Fibroblast of the conjunctiva (primary cell): ENCODE measurements around the gene GTPBP4.

Experiments used
- DNase-seq: peaks from one replicate; pipeline ENCODE4 v3.0.0-alpha.2; 2010; ENCODE audit warnings: low read depth

The GTPBP4 gene

DNA sequence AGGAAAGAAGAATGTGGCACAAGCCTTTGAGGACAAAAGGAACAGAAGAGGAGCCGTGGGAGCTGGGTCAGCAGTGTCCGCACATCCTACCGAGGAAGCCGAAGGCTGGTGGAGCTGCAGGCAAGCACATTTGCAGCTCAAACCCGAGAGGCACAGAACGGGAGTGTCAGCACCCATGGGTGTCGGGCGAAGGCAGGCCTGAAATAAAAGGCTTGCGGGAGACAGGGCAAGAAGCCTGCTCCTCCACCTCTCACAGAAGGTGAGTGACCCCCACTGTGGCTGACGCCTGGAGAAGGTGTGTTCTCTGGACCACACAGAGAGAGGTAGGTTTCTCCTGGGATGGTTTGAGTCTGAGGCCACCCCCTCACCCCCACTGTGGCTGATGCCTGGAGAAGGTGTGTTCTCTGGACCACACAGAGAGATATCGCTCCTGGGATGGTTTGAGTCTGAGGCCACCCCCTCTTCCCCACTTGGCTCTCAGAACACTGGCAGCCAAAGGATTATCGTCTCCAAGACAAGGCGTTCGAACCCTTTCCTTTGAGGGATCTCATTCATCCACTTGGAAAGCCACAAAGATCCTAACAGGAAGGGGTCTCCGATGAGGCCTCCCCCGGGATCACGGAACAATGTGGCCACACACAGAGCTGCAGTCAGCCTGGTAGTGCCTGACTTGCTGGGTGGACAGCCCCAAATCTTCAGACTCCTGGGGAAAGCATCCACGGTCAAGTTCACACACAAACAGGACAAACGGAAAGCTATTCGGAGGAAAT lies 21.6 kb upstream of the GTPBP4 start:
- DNase-seq, result no peak

DNA sequence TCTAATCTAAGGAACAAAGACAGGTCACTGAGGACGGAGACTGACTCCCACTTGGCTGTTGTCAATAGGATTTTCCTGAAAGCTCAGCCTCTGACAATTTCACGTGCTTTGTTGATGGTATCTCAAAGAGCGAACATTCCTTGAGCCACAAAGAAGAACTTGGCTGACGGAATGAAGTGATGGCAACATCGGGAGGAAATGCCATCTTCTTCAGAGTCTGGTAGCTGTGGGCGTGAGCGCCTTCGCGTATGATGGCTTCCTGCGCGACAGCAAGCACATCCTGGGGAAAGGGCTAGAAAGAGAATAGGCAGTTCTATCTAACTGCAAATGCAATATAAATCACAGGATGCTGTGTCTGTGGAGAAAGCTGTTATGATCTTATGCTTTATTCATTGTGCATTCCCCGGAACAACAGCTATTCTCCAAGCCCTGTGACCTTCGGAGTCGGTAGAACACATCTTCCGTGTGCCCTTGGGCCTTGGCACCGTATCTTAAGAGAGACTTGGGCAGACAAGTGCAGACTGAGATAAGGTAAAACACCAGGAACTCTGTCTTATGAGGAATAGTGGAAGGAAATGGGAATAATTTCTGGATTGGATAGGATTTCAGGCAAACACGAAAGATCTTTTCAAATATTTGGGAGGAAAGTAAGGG lies 19.6 kb upstream of the GTPBP4 start:
- no peak for DNase-seq

DNA sequence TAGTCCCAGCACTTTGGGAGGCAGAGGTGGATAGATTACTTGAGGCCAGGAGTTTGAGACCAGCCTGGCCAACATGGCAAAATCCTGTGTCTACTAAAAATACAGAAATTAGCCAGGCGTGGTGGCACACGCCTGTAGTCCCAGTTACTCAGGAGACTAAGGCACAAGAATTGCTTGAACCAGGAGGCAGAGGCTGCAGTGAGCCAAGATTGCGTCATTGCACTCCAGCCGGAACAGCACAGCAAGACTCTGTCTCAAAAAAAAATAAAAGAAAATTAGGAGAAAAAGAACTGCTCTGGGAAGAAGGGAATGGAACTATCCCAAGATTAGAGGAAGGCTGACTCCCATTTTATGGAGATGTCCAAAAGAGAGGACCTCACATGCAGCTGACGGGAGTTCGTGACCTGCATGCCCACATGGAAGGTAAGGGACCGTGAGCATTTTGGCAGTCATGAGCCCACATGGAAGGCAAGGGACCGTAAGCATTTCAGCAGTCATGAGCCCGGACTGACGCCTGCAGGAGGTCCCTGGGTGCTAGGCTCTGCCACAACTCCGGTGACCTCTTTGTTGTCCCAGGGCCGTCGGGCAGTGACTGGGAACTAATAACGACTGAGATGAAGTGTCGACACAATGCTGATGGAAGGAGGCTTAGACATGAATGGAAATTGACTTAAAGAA lies 18.6 kb upstream of the GTPBP4 start:
- no peak for DNase-seq

DNA sequence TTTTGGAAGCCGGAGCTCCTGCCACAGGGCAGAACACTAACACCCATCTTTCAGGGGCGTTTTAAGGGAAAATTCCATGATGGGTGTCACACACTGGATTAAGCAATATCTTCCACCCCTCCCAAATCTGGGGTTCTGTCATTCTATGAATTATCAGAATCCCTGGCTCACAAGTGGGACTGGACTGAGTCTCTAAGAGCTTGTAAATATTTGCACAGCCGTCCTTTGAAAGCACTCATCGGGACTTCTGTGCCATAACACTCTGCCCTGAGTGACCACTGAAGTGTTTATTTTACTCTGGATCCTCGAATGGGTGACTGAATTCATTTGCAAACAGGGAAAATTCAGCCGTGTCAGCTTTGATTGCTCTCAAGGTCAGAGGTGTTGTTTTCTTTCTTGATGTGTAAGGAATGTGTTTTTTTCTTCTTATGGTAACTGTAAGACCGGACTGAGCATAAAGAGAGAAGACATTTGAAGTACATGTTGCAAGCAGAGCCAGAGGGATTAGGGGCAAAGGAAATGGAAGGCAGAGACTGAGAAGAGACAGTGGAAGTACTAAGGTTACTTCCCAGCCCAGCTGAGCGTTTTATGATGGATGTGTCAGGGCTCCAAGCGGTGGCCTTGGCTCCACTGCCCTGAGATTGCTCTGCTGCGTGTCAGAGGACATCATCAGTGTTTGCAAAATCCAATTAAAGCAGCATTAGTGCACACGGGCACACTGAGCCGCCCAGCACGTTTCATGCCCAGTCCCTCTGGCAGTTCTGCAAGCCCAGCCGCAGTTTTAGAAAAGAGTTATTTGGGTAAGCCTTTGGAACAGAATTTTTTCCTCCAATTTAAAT lies 17.7 kb upstream of the GTPBP4 start:
- no peak for DNase-seq

DNA sequence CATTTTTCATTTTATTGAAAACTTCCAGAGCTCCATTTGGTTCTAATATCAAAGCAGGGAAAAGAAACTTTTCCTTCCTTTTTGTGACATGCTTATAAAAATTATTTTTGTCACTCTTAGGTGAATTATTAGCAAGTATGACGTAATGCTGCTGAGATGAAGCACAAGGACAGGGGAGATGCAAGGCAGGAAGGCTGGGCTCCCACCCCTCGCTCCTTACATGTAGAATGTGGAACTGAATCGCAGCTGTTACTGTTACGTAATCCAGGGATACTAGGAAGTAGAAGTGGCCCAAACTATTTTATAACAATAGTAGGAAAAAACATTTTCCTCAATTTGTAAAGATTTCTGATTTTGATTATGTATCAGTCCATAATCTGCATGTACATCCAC lies 17.1 kb upstream of the GTPBP4 start:
- DNase-seq, result no peak

DNA sequence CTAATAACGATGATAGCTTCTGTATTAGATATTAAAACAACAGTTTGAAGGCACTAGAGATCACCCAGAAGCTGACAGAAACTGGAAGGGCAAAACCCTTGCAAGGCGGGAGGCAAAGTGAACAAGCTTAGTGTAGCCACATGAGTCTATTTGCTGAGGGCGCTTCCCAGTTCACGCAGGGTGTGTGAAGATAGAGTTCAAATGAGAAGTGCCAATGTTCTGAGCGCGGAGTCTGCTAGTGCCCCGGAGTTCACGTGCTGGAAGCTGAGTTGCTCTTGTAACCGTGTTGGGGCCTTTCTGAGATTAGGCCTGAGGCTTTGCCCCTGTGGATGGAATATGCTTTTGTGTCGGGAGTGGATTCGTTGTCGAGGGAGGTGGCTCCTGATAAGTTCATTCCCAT lies 16.6 kb upstream of the GTPBP4 start:
- DNase-seq, result no peak

DNA sequence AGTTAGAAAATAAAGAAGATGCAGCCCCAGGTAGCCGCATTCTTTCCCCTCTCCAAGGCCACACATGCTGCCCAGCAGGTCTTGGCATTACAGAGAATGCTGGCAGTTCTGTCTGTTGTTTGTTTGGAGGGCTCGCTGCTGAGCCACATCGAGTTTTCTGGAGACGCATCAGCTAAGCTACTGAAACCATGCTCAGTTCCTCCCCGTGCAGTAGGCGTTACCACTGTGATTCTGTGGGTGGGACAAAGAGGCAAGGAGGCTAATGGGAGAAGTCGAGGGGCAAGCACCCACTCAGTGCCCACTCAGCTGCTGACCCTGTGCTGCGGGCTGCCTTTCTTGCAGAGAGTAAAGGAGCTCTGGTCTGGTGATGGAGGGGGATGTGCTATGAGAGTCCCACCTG lies 15.5 kb upstream of the GTPBP4 start:
- DNase-seq, result no peak

DNA sequence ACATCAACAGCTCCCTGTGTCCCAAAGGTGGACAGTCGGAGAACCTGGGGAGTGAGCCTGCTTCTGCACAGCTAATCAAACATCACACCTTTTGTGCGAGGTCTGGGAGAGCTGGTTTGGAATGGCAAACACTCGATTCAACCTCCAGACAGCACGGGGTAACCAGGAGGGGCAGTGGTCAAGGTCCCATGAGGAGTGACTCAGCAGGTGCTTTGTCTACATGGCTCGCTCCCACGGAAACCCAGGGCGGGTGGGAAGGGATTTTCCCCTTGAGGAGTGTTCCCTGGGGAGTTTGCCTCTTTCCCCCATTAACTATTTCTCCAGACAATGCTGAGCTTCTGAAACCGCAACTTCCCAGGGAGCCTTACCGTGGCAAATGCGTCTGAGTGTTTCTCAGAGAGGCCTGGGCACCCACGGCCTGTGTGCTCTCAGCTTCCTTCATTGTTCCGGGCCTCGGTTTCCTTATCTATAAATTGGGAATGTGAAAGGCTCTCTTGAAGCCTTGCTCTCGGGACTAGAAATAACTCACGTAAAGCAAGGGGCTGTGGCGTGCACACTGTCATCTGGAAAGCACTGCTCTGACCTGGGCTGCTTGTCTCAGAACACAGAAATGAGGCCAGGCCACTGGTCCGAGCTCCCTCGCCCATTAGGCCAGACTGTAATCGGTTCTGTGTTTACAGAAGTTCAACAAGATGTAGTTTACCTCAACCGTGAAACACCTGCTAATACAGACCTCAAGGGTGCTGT lies 14.0 kb upstream of the GTPBP4 start:
- no peak for DNase-seq

DNA sequence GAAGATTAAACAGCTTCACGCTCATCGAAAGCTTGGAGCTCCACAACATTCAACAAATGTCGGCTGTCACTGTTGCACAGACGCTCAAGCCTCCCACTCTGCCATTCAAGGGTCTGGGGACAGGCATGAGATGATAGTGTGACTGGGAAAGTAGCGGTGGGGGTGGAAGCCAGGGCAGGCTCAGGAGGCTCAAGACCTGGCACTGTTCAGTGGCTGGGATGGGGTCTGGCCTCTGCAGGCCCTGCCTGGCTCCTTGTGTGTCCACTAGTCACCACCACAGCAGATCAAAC lies 13.5 kb upstream of the GTPBP4 start:
- no peak for DNase-seq

DNA sequence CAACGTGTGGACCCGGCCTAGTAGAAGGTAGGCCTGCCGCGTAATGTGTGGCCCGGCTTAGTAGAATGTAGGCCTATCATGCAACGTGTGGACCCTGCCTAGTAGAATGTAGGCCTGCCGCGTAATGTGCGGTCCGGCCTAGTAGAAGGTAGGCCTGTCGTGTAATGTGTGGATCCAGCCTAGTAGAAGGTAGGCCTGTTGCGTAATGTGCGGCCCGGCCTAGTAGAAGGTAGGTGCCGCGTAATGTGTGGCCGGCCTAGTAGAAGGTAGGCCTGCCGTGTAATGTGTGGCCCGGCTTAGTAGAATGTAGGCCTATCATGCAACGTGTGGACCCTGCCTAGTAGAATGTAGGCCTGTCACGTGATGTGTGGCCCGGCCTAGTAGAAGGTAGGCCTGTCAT lies 11.9 kb upstream of the GTPBP4 start:
- DNase-seq, result no peak

DNA sequence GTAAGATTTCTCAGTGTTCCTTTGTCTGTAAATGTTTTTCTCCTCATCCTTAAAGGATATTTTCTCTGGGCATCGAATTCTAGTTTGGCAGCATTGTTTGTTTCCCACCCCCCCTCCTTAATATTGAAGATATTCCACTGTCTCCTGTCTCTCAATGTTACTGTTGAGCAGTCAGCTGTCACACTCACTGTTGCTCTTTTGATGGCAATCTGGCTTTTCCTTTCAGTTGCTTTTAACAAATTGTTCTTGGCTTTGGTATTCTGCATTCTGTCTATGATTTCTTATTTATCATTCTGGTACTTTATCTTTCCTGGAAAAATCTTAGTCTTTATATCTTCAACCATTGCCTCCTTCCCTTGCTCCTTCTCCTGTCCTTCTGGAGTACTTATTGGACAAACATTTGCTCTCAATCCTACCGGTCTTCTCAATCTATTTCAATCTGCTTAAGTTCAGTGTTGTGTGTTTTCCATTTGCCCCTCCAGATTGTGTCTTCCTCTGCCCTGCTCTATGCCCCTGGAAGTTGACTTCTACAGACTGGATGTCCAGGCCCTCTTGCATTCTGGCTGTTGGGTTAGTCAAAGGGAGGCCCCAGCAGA lies 9.3 kb upstream of the GTPBP4 start:
- no peak for DNase-seq

DNA sequence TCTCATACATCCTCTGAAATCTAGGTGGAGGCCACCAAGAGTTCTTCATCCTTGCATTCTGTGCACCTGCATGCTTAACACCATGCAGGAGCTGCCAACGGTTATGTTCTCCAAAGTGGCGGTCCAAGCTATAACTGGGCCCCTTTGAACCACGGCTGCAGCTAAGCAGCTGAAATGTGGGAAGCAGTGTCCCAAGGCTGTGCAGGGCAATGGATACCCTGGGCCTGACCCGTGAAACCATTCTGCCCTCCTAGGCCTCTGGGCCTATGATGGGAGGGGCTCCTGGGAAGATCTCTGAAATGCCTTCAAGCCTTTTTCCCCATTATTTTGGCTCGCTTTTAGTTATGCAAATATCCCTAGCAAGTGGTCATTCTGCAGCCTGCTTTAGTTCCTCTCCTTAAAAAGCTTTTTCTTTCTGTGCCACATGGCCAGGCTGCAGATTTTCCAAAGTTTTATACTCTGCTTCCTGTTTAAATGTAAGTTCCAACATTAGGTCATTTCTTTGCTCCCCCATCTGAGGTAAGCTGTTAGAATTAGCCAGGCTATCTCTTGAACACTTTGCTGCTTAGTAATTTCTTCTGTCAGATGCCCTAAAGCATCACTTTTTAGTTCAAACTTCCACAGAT lies 7.7 kb upstream of the GTPBP4 start:
- no peak for DNase-seq

DNA sequence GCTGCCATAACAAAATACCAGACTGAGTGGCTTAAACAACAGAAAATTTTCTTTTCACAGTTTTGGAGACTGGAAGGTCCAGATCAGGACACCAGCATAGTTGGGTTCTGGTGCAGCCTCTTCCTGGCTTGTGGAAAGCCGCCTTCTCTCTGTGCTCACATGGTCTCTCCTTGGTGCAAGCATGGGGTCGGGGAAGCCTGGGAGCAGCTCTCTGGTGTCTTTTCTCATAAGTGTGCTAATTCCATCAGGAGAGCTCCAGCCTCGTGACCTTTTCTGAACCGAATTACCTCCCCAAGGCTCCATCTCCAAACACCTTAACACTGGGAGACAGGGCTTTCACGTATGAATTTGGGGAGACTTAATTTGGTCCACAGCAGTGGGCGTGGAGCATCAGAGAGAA lies 4.8 kb upstream of the GTPBP4 start:
- no peak for DNase-seq

DNA sequence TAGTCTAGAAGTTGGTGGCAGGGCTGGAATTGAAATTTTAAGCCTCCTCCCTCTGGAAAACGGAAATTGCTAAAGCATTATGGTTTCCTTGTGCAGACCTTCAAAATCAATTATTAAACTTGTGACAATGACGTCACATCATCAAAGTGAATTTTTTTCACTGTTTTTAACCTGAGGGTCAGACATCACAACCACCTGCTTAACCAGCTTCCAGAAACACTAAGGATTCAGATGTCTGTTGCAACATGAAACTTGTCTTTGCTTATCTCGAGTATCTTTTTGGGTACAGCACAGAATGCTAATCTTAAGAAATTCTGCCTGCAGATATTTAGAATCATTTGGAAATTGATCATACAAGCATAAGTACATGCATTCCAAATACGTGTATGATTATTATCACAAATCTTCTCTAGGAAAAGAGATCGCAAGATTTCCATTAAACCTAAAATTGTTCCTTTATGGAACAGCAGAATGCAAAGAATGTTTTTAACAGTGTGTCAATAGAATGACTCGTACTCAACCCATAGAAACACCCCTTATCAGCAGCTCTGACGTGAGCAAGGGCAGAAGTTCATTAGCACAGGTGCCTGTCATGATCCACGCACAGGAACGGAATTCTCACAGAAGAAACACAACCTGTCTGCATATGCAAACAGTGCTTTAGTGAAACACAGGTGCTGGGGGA lies 4.1 kb upstream of the GTPBP4 start:
- DNase-seq, result no peak

DNA sequence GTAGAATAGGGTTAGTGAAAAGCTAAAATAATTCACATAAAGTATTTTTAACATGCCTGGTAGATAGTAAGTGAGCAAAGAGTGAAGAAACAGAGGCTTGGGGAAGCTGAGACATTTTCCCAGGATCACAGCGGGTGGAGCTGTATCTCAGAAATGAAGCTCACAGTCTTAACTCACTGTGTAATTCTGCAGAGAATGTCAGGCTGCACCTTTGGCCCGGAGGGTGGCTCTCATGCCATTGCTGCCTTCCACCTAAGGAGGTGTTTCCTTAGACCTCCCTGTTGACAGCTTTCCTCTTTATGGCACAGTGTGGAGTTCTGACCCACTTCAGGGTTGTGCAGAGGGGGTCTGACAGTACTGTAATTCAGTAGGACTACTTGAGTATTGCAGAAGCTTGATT lies 2.9 kb upstream of the GTPBP4 start:
- DNase-seq, result no peak

DNA sequence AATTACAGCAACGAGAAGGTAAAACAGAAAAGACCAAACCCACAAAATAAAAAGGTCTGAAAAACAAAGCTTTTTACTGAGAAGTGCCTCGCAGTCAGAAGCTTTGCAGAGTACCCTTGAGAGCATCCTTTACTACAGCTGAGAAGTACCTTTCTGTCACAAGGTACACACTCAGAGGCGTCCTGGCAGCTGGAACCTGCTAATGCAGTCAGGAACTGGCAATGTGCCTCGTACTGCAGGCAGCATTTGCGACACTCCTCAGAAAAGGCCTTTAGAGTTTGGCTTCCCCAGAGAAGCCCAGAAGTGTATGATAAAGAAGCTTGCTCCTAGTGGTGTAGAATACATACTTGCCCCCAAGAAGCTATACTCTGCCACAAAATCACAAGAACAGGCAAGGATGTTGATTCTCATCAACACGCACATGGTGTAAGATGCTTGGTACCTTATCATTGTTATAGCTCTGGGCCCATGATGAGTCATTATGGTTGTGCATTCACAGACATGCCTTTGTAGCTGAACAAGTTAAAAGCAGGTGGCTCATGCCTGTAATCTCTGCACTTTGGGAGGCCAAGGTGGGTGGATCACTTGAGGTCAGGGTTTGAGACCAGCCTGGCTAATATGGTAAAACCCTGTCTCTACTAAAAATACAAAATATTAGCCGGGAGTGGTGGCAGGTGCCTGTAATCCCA lies 2.0 kb upstream of the GTPBP4 start:
- DNase-seq, result no peak

DNA sequence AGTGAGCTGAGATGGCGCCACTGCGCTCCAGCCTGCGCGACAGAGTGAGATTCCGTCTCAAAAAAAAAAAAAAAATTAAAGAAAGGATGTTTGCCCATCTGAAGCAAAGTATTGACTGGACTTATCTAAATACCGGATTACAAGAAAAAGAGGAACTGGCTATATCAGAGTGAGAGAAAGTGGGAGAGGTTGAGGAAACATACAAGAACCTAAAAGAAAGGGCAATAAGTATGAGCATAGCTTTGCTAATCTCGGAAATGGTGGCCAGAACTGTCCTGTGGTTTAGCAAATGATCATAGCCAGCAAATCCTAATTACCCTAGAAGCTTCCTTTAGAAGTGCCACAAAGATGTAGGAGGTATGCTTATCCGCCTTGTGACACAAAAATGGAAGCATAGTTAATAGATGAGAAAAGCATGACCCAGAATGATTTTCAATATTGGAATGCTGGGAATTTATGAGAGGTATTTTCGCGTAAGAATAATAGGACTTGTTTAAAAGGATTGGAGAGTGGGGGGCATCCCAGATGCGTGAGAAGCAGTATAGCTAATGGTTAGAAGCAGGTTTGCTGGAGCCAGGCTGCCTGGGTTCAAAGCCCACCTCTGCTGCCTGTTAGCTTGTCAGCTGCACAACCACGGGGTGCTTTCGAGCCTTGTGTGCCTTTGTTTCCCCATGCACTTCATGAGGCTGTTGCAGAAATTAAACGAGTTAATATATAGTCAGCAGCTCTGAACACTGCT lies 1.2 kb upstream of the GTPBP4 start:
- DNase-seq, result no peak

DNA sequence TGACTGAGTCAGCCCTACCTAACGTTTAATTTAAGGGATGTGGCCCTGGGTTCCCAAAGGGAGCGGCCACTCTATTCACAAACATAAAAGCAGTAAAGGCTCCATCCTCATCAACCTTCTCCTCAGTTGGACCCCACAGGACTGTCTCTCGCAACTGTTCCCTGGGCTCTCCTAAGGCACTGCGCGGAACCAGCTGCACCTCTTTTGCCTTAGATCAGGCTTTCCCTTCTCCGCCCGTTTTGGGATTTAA lies 689 bp upstream of the GTPBP4 start:
- no peak for DNase-seq
